Measurements from ENCODE around the gene EPS8L1.
"Not testable (repeated sequence)": the region's sequence is repeated elsewhere in the genome, so short reads cannot be mapped to it uniquely, and the experiment has no call there.

Gene EPS8L1

DNA sequence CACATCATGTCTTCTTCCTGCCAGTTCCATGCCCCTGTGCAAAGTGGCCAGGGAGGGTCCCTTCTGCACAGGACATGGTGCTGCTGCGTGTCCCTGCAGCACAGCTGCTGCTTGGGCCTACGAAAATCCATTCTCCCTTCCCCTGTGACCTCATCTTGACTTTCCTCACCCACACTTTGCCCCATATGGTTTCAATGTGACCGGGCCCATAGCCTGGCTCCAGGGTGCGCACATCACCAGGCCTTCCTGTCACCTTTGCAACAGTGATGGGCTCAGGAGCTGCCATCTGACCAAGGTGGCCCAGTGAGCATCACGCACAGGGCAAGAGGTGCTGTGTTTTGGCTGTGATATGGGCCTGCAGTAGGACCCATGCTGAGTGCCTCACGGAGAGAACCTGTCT is 30.9 kb downstream of the EPS8L1 start:
- Histone ChIP-seq H3K27ac (no peak overlapping the region), H3K4me3 (no peak overlapping the region)
- TF ChIP-seq, protein P1, sequence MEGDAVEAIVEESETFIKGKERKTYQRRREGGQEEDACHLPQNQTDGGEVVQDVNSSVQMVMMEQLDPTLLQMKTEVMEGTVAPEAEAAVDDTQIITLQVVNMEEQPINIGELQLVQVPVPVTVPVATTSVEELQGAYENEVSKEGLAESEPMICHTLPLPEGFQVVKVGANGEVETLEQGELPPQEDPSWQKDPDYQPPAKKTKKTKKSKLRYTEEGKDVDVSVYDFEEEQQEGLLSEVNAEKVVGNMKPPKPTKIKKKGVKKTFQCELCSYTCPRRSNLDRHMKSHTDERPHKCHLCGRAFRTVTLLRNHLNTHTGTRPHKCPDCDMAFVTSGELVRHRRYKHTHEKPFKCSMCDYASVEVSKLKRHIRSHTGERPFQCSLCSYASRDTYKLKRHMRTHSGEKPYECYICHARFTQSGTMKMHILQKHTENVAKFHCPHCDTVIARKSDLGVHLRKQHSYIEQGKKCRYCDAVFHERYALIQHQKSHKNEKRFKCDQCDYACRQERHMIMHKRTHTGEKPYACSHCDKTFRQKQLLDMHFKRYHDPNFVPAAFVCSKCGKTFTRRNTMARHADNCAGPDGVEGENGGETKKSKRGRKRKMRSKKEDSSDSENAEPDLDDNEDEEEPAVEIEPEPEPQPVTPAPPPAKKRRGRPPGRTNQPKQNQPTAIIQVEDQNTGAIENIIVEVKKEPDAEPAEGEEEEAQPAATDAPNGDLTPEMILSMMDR (IDR thresholded peaks at IDR 0.05): no peak
- no peak for DNase-seq (ENCODE audit: low spot score)

DNA sequence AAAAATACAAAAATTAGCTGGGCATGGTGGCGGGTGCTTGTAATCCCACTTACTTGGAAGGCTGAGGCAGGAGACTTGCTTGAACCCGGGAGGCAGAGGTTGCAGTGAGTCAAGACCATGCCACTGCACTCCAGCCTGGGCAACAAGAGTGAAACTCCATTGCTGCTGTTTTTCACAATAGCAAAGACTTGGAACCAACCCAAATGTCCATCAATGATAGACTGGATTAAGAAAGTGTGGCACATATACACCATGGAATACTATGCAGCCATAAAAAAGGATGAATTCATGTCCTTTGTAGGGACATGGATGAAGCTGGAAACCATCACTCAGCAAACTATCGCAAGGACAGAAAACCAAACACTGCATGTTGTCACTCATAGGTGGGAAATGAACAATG is 31.6 kb downstream of the EPS8L1 start:
- DNase-seq (ENCODE audit: low spot score); H3K4me3 ChIP-seq; H3K27ac ChIP-seq: not testable (repeated sequence)

DNA sequence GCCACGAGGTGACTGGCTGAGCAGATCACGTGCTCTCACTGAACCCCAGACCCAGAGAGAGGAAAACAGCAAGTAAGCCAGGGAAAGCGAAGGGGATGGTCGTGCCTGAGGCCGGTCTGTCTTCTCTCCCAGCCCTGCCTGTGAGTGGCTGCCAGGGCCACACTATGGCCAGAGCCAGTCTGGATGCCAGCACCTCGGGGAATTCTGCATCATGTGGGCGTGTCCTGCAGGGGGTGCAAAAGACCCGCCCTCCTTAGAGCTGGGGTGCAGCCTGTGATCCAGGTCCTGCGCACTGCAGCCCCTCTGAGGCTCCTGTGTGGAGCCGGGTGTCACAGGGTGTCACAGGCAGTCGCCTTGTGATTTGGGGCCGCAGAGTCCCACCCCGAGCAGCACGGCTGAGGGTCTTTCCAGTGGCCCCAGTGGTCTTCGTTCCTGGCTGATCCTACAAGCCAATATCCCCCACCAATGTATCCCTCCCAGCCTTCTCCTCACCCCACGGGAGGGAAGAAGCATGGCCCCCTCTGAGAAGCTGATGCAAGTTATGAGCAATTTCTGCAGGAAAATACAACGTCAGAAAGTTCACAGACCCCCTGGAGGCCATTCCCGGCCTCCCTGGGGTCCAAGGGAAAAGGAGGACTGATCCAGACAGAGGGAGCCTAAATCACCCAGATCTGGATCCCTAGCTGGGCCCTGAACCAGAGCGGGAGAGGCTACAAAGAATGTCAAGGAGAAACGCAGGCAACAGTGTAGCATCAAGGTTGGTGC is 34.0 kb downstream of the EPS8L1 start:
- H3K27ac ChIP-seq: no peak overlapping the region
- H3K4me3 ChIP-seq: no peak overlapping the region
- TF ChIP-seq, protein P1 (IDR thresholded peaks at IDR 0.05): no peak
- no peak for DNase-seq (ENCODE audit: low spot score)

DNA sequence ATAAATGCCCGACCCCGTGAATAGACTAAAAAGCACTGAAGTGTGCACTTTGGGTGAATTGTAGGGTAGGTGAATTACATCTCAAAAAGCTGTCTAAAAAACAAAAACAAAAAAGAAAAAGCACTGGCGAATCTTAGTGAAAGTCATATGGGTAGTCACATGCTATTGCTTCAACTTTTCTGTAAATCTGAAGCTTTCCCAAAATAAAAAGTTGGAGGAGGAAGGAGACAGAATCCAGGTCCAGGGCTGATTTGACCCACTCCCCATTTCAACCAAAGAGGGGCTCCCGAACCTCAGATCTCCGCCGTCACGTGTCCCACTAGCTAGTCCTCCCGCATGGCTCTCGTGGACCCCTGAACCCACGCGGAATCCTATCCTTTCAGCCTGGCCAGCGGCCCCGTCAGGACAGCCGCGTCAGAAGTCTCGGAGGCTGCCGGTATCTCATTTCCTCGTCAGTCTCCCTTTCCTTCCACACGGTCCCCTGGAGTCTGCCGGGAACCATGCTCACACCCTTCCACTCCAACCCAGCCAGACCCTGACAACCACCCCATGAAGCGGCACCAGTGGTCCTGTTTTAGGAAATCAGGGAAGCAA is 35.7 kb downstream of the EPS8L1 start:
- TF ChIP-seq, protein P1 (IDR thresholded peaks at IDR 0.05): no peak
- Histone ChIP-seq H3K4me3 (no peak overlapping the region), H3K27ac (peak overlapping the region; percentile 94 to 97)
- DNase-seq (ENCODE audit: low spot score): no peak

DNA sequence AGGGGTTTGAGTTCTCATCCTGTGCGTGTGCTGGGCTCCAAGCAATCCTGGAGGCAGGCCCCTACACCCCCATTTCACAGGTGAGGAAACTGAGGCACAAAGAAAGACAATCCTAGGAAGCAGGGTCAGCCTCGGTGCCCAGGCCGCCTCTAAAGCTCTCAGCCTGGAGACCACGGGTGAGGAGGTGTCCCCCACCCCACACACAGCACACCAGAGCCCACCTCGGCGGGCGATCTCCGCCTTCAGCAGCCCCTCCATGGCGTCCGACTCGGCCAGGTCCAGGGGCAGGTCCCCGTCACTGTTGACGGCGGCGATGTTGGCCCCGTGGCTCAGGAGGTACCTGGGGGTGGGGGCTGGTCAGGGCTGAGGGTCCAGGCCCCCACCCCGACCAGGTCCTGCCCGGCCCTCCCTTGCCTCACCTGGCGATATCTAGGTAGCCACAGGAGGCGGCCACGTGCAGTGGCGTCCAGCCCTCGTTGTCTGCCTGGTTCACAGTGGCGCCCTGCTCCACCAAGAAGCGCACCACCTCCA is 36.6 kb downstream of the EPS8L1 start:
- peak overlapping the region; percentile 97 for H3K4me3 ChIP-seq
- no peak for DNase-seq (ENCODE audit: low spot score)
- H3K27ac ChIP-seq: peak overlapping the region; percentile 94 to 97
- TF ChIP-seq, protein P1 (IDR thresholded peaks at IDR 0.05): no peak

DNA sequence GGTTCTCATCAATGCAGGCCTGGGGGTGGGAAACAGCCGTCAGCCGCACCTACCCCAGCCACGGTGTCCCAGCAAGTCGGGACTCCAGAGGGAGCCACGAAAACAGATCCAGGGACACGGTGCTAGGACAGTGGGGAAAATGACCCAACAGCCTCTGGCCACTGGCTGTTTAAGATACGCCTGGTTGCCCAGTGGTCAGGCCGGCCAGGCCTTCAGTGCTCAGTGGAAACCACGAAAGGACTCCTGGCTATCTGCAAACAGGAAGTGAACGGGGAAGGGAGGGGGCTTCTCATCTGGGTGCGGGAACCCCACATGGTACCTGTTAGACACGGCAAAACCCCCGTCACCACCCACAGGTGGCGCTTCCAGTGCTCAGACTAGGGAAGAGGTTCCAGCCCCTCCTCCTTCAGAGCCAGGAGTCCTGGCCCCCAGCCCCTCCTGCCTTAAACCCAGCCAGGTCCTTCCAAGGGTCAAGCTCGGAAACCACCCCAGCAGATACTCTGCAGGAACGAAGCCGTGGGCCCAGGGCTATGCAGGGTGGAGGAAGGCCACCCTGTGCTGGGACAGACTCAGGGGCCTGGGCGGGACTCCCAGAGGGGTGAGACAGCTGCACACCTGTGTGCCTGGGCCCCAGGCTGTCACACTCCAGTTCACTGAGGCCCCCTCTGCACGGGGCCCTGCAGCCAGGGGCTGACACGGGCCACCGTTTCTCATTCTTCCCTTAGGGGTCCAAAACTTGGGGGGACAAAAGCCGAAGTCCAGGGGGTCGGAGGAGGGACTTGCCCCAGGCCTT is 37.3 kb downstream of the EPS8L1 start:
- Histone ChIP-seq H3K4me3 (peak overlapping the region; percentile 97), H3K27ac (peak overlapping the region; percentile 94 to 97)
- no peak for DNase-seq (ENCODE audit: low spot score)
- TF ChIP-seq, protein P1 (IDR thresholded peaks at IDR 0.05): no peak

DNA sequence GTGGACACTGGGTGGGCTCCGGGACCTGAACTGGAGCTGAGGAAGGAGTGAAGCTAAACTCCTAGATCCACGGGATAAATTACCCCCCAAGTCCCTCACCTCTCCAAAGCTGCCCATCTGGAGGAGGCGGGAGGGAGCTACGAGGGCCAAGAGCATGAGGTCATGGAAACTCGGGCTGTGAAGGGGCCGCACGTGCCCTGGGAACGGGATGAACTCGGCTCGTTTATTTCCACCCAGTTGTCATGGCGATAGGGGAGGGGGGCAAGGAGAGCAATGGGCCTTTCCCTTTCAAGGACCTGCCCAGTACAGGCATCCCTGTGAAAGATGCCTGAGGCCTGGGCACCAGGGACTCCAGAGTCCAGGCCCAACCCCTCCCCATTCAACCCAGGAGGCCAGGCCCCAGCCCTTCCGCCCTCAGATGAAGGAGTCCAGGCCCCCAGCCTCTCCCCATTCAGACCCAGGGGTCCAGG is 37.9 kb downstream of the EPS8L1 start:
- TF ChIP-seq, protein P1 (IDR thresholded peaks at IDR 0.05): no peak
- DNase-seq (ENCODE audit: low spot score): peak; percentile 96
- peak overlapping the region; percentile 97 for H3K4me3 ChIP-seq
- H3K27ac ChIP-seq: peak overlapping the region; percentile 94 to 97

Measured in coronary artery (tissue), 2 donors.